WI38 (cell line): Measurements from ENCODE around the gene SLC16A4.

Experiments
- H3K4me3 ChIP-seq: 2 replicates; pipeline ENCODE4 v1.5.1; 2011; ENCODE audit warnings: low read depth, mild to moderate bottlenecking, control low read depth, low read length
- TF ChIP-seq, protein P1 (sequence below): IDR thresholded peaks from 2 replicates; pipeline ENCODE4 v1.5.1; 2012; ENCODE audit warnings: low read depth, mild to moderate bottlenecking, control low read depth, low read length

The SLC16A4 gene

DNA sequence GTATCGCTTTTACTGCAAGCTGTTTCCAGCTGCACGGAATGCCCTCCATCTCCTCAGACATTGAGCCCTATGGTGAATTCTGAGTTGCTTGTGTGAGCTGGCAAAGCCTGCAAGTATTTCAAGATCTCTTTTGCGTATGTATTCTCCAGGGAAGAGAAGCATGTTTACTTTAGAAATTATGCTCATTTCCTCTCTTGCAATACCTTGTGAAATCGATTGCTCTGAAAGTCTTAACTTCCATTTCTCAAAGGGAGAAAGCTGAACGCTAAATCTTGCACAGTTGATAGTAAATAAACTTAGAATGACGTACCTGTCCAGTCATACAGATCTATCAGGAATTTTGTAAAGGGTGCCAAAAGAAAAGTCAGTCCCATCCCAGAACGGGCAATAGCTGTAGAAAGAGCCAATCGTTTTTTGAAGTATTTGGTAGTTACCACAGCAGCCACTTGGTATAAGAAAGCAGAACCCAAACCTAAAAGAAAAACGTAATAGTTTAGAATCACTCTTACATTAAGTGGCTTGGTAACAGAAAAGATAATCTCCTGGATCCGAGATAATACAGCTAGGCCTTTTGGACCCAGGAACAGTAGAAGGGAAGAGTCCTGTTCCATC lies 10.0 kb downstream of the SLC16A4 start:
- TF ChIP-seq, protein P1, sequence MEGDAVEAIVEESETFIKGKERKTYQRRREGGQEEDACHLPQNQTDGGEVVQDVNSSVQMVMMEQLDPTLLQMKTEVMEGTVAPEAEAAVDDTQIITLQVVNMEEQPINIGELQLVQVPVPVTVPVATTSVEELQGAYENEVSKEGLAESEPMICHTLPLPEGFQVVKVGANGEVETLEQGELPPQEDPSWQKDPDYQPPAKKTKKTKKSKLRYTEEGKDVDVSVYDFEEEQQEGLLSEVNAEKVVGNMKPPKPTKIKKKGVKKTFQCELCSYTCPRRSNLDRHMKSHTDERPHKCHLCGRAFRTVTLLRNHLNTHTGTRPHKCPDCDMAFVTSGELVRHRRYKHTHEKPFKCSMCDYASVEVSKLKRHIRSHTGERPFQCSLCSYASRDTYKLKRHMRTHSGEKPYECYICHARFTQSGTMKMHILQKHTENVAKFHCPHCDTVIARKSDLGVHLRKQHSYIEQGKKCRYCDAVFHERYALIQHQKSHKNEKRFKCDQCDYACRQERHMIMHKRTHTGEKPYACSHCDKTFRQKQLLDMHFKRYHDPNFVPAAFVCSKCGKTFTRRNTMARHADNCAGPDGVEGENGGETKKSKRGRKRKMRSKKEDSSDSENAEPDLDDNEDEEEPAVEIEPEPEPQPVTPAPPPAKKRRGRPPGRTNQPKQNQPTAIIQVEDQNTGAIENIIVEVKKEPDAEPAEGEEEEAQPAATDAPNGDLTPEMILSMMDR = no peak
- no peak overlapping the region for H3K4me3 ChIP-seq

DNA sequence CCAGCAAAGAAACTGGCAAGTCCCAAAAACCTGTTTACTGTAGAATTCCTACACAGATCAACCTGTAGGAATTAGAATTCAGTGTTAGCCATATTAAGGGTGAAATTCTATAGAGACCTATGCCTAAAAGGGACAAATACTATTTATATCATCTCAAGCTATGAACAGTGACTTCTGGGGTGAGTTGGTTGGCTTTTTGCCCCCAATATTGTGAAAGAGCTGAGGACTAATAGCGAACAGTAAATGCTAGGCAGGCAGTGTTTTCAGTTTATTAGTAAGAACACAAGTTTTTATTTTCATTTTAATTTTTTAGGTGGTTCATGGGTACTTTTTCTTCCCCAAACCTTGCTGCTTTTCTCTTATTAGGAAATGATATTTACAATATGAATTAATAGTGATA lies 15.3 kb downstream of the SLC16A4 start:
- TF ChIP-seq, protein P1 = no peak
- no peak overlapping the region for H3K4me3 ChIP-seq

DNA sequence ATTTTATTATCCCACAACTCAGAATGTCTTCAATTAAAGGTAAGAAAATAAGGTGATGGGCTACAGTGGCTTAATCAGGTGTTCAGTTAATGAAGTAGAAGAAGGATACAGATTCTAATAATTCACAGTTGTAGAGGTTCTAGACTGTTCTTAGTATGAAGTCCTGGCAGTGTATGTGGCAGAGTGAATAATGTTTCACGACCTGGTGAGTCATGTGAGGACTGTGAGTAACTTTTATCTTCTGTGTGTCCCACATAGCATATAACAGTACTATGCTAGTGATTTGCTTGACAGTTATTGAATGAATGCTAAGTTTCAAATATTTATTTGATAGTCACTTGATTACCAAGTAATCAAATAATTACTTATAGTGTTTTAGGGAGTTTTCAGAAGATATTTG lies 20.0 kb downstream of the SLC16A4 start:
- no peak overlapping the region for H3K4me3 ChIP-seq
- TF ChIP-seq, protein P1 = no peak

DNA sequence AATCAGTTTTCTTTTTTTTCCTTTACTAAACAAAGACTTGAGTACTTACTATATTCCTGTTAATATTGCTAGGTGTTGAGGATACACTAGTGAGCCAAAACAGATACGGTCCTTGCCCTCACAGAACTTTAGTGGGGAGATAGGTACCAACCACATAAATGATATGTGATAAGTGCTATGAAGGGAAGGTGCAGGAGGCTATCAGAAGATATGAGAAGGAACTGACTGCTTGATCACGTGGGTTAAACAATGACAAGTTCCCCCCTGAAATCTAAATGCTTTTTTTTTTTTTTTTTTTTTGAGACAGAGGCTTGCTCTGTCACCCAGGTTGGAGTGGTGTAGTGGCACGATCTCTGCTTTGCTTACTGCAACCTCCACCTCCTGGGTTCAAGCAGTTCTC lies 26.6 kb downstream of the SLC16A4 start:
- TF ChIP-seq, protein P1 = no peak
- no peak overlapping the region for H3K4me3 ChIP-seq

DNA sequence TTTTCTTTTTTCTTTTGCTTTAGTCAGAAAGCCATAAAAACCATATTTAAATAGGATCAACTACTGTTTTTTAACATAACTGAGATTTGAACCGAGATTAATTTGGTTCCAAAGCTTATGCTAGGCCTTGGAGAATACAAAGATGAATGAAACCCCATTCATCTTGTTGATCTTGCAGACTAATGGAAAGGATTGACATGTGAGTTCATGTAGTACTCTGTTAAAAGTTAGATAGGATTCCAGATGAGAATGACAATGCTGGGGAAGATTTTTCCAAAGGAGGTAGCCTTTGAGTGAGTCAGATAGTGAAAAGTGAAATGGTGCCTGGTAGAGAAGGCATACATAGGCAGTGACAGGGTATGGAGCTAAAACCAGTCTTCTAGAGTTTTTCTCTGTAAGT lies 29.0 kb downstream of the SLC16A4 start:
- TF ChIP-seq, protein P1 = no peak
- no peak overlapping the region for H3K4me3 ChIP-seq

DNA sequence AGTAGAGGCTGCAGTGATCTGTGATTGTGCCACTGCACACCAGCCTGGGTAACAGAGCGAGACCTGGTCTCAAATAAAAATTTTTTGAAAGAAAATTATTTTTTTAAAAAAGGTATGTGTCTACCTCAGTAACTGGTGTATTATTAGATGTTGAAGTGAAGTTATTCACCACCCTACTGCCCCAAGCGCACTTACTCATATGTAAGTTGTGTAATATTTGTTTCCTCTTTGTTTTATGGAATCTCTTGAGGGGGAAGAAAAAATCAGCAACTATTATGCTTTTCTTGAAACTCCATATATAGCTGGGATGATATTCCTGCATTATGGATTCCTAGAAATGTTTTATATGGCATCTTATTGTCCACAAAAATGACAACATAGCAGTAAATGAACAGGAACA lies 30.4 kb downstream of the SLC16A4 start:
- TF ChIP-seq, protein P1 = no peak
- H3K4me3 ChIP-seq = no peak overlapping the region

DNA sequence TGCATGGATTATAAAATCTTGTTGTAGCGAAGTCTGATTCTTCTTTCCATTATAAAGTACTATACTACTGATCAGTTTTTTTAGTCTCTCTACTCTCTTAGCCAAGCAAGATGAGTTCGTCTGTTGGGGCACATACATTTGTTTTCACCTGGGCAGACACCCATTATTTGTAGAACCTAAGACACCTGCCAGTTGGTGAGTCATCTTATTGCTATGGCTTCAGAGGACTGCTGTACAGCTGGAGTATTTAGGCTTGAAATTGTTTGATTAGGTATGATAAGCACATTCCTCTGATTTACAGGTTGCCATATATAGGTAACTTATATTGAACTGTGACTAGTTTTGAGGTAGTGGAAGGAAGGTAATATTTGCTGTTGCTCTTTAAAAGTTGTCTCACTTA lies 34.4 kb downstream of the SLC16A4 start:
- H3K4me3 ChIP-seq = no peak overlapping the region
- TF ChIP-seq, protein P1 = no peak
